Measurements from ENCODE around the gene TMEM150B. TPM values are rescaled to one million over a fixed set of nuclear protein-coding genes. Genes with fewer than 3 reads are reported as not detected.

The TMEM150B gene
- total and polyA plus RNA-seq, 2 donors (not counting 3 experiments of a cell fraction or from before 2014, with no cell fraction given): not detected

DNA sequence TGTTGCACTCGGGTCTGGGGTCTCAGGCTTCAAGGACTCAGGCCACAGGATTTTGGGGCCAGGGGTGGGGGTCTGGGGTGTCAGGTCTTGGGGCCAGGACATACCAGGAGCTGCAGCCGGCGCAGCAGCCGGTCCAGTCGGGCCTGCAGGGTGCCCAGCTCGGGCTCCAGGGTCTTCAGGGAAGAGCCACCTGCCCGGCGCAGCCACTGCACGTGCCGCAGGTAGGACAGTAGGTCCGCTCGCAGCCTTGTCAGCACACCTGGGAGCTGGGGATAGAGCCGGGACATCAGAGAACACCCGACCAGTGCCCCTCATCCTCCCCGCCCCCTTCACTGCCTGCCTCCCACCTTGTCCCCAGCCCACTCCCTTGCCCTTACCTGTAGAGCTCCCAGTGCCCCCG lies 43.0 kb upstream of the TMEM150B start:
- DNase-seq (ENCODE audit: low read depth, low spot score): no peak
- peaks cover 10 to 21% of the 10 kb centered on the region in 2 experiments for H3K27me3 ChIP-seq (ENCODE audit: control insufficient read depth in 2 of 2, insufficient read depth in 2 of 2, low read length in 2 of 2)
- H2AFZ ChIP-seq (ENCODE audit: low read depth, low read length): no peak overlapping the region
- ChIA-PET POLR2A (interaction anchor here (1.2 kb wide), 1 partner anchor 109 kb away, joined by 3 read pairs; the partner anchor contains the start of gene PPP6R1), CTCF (interaction anchor here (1.4 kb wide), 1 partner anchor 29 kb away, joined by 3 read pairs; the partner anchor contains the start of gene KMT5C)
- H3K36me3 ChIP-seq (ENCODE audit: control insufficient read depth in 2 of 2, extremely low read depth in 1 of 2, insufficient read depth in 2 of 2, low read length in 2 of 2): no peaks in the 10 kb centered on the region
- no peak for FAIRE-seq
- peaks cover 3% of the 10 kb centered on the region for H3K4me1 ChIP-seq (ENCODE audit: control insufficient read depth, extremely low read depth, insufficient read depth, low read length)
- no peak overlapping the region for H3K27ac ChIP-seq (ENCODE audit: insufficient read depth, low read depth, low read length)
- no TSS peak for BruUV-seq (replicated peaks)
- H3K9ac ChIP-seq (replicated peaks; ENCODE audit: extremely low read depth, insufficient read depth, low read length): no peak overlapping the region
- TF ChIP-seq MAX (IDR thresholded peaks at IDR 0.05; ENCODE audit: insufficient read depth, insufficient read length): no peak
- TF ChIP-seq POLR2A (IDR thresholded peaks at IDR 0.05; ENCODE audit: low read depth, low read length): no peak
- TF ChIP-seq POLR2AphosphoS5 (IDR thresholded peaks at IDR 0.05; ENCODE audit: insufficient read depth, low read depth, low read length): no peak
- TF ChIP-seq EZH2 (IDR thresholded peaks at IDR 0.05; ENCODE audit: borderline replicate concordance, low read depth, low read length, severe bottlenecking): no peak
- no peak for TF ChIP-seq MYC (IDR thresholded peaks at IDR 0.05; ENCODE audit: low read depth, low read length)
- TF ChIP-seq GATA2 (IDR thresholded peaks at IDR 0.05; ENCODE audit: insufficient read depth, insufficient read length, low read depth, low read length): no peak
- no peak for TF ChIP-seq JUN (IDR thresholded peaks at IDR 0.05; ENCODE audit: borderline replicate concordance, insufficient read depth, insufficient read length, low read depth)
- TF ChIP-seq CTCF (IDR thresholded peaks at IDR 0.05; ENCODE audit: extremely low read depth in 1 of 2, insufficient read depth in 1 of 2, low read depth in 1 of 2, low read length in 2 of 2): no peak
- no peak for TF ChIP-seq FOS (IDR thresholded peaks at IDR 0.05; ENCODE audit: borderline replicate concordance, insufficient read depth, low read length)
- no peak overlapping the region for H3K4me2 ChIP-seq (ENCODE audit: insufficient read depth, low read length)
- intact Hi-C loops (cut with micrococcal nuclease): no loop called here
- no peaks in the 10 kb centered on the region for H4K20me1 ChIP-seq (replicated peaks; ENCODE audit: control insufficient read depth, extremely low read depth, insufficient read depth, low read length)
- H3K79me2 ChIP-seq (ENCODE audit: control insufficient read depth, insufficient read depth, low read length): no peaks in the 10 kb centered on the region
- no peaks in the 10 kb centered on the region for H3K9me1 ChIP-seq (replicated peaks; ENCODE audit: control insufficient read depth, extremely low read depth, insufficient read depth, low read length)
- H3K9me3 ChIP-seq (replicated peaks; ENCODE audit: control insufficient read depth, insufficient read depth, low read length): no peaks in the 10 kb centered on the region
- no peak overlapping the region for H3K4me3 ChIP-seq (replicated peaks in 1 of 3; ENCODE audit: insufficient read depth in 1 of 3, low read depth in 1 of 3, low read length in 3 of 3)
- dilution Hi-C loops (cut with MboI; ENCODE audit: extremely low pct_ligation_motif_present, low sequenced_read_pairs): no loop called here
